Tibial nerve (tissue), 4 donors: ENCODE results near the gene SKAP1. TPM values are rescaled to one million over a fixed set of nuclear protein-coding genes. Genes with fewer than 3 reads are reported as not detected.
"Not testable (repeated sequence)": the region's sequence is repeated elsewhere in the genome, so short reads cannot be mapped to it uniquely, and the experiment has no call there.

Experiments
- DNase-seq, 2 donors: peaks; one replicate each; pipeline ENCODE4 v3.0.0-alpha.2; 2019; ENCODE audit warnings: low spot score in 2 of 2
- H3K27ac ChIP-seq, 4 donors: fragments of 200-600 bp; sonication (generic) in 3 of 4; one replicate each; pipeline ENCODE4 v1.5.1; 2017 to 2019; ENCODE audit warnings: mild to moderate bottlenecking in 1 of 4
- H3K27me3 ChIP-seq, 2 donors: fragments of 200-600 bp; sonication (generic) in 1 of 2; one replicate each; pipeline versions ENCODE4 v1.5.1 to v1.6.0; 2017 to 2019
- H3K36me3 ChIP-seq, 3 donors: fragments of 200-600 bp; sonication (generic); one replicate each; pipeline ENCODE4 v1.5.1; 2018 to 2019
- H3K4me1 ChIP-seq, 4 donors: fragments of 200-600 bp; sonication (generic) in 3 of 4; one replicate each; pipeline ENCODE4 v1.5.1; 2017 to 2019
- H3K4me3 ChIP-seq, 4 donors: fragments of 200-600 bp; sonication (generic) in 3 of 4; one replicate each; pipeline ENCODE4 v1.5.1; 2017 to 2019; ENCODE audit warnings: mild to moderate bottlenecking in 1 of 4, moderate library complexity in 1 of 4
- H3K9me3 ChIP-seq, 4 donors: fragments of 200-600 bp; sonication (generic) in 3 of 4; one replicate each; pipeline ENCODE4 v1.5.1; 2017 to 2019
- CTCF ChIP-seq, 5 experiments: fragments of 200-600 bp in 3 of 5; fragments of 450-650 bp in 2 of 5; sonication (generic) in 3 of 5; IDR thresholded peaks; one replicate each; pipeline ENCODE4 v1.5.1; 2016 to 2019; ENCODE audit warnings: antibody characterized with exemption in 5 of 5, mild to moderate bottlenecking in 3 of 5, moderate library complexity in 2 of 5
- EP300 ChIP-seq, 2 donors: sonication (generic); formaldehyde crosslinking; IDR thresholded peaks; one replicate each; pipeline ENCODE4 v1.6.1; 2017; ENCODE audit warnings: antibody characterized with exemption in 2 of 2, mild to moderate bottlenecking in 1 of 2
- POLR2A ChIP-seq, 2 donors: fragments of 450-650 bp; IDR thresholded peaks; one replicate each; pipeline ENCODE4 v1.6.1; 2017; ENCODE audit warnings: antibody characterized with exemption in 2 of 2, mild to moderate bottlenecking in 2 of 2, moderate library complexity in 2 of 2
- WGBS, 2 donors: methylation state at CpG; one replicate each; pipeline ENCODE4 v1.1.5; 2018; 5-methylcytosine and 5-hydroxymethylcytosine counted together
- total RNA-seq, 4 donors: library from RNA; depleted of rRNA; stranded (reverse); fragments of >200 nt; gene quantifications; one replicate each; pipeline ENCODE4 v1.1.0, GENCODE V29; 2016

SKAP1 gene
- total RNA-seq, 4 donors from 2014 or later: 0.59 to 2.0 (median 1.3) TPM

GRCh38 chr17:48294806-48295361, 135.1 kb downstream of the SKAP1 start:
- DNase-seq: no peak
- TF ChIP-seq CTCF (IDR thresholded peaks at IDR 0.05) (no peak), EP300 (IDR thresholded peaks at IDR 0.05) (no peak), POLR2A (IDR thresholded peaks at IDR 0.05) (no peak)
- peaks cover 0 to 34% of the 10 kb centered on the region in 2 donors for H3K27me3 ChIP-seq
- H3K4me3 ChIP-seq: peak overlapping the region in 1 of 4 donors; percentile 12
- H3K36me3 ChIP-seq: no peaks in the 10 kb centered on the region
- H3K4me1 ChIP-seq: peaks cover 0 to 13% (median 0%) of the 10 kb centered on the region in 4 donors
- 33% methylated on average over 3 of the region's 3 CpGs for WGBS, 2 donors
- H3K27ac ChIP-seq: no peak overlapping the region
- H3K9me3 ChIP-seq: no peaks in the 10 kb centered on the region

GRCh38 chr17:48294020-48294805, 135.8 kb downstream of the SKAP1 start:
- Histone ChIP-seq H3K4me3 (no peak overlapping the region), H3K9me3 (no peaks in the 10 kb centered on the region), H3K27me3 (peaks cover 0 to 35% of the 10 kb centered on the region in 2 donors), H3K27ac (no peak overlapping the region), H3K4me1 (peaks cover 0 to 13% (median 0%) of the 10 kb centered on the region in 4 donors), H3K36me3 (no peaks in the 10 kb centered on the region)
- DNase-seq: no peak
- 65 to 70% methylated on average over 12 of the region's 12 CpGs for WGBS, 2 donors
- TF ChIP-seq POLR2A (IDR thresholded peaks at IDR 0.05): no peak
- no peak for TF ChIP-seq EP300 (IDR thresholded peaks at IDR 0.05)
- no peak for TF ChIP-seq CTCF (IDR thresholded peaks at IDR 0.05)

DNA sequence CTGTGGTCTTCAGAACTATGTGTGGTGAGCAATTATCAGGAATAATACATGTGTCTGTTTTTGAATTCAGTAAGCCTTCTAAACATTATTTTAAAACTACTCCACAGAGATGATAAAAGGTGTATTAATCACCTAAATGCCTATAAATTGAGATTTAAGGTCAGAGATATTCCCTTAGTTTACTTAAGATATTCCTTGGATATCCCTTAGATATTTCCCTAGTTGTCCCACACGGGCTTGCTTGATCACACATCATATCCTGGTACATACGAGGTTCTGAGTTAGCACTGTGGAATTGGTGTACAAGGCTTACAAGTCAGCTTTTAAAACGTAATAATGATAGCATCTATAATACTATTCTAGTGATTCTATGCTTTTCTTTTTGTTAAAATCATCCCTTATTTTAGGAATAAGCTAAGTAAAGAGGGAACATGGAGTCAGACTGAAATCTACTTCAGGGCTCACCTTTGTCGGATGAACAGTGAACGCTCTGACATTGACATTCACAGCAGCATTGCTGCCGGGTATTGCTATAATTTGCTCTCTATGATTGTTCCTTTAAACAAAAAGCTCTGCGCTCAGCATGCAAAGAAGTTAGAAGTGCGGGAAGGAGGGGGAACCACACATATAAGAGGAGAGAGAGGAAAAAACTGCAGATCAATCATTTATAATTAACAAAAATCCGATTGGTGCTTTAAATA, 136.5 kb downstream of the SKAP1 start:
- H3K4me1 ChIP-seq: peaks cover 0 to 13% (median 0%) of the 10 kb centered on the region in 4 donors
- 62 to 64% methylated on average over 9 of the region's 9 CpGs for WGBS, 2 donors
- no peaks in the 10 kb centered on the region for H3K9me3 ChIP-seq
- H3K27me3 ChIP-seq: peaks cover 0 to 43% of the 10 kb centered on the region in 2 donors
- H3K27ac ChIP-seq: no peak overlapping the region
- TF ChIP-seq CTCF (IDR thresholded peaks at IDR 0.05) (no peak), POLR2A (IDR thresholded peaks at IDR 0.05) (no peak), EP300 (IDR thresholded peaks at IDR 0.05) (no peak)
- no peak for DNase-seq
- H3K4me3 ChIP-seq: no peak overlapping the region
- no peaks in the 10 kb centered on the region for H3K36me3 ChIP-seq

GRCh38 chr17:48290378-48290777, 139.6 kb downstream of the SKAP1 start:
- H3K27ac ChIP-seq: no peak overlapping the region
- no peaks in the 10 kb centered on the region for H3K9me3 ChIP-seq
- H3K4me1 ChIP-seq: no peaks in the 10 kb centered on the region
- no peak for DNase-seq
- peaks cover 0 to 55% of the 10 kb centered on the region in 2 donors for H3K27me3 ChIP-seq
- WGBS, 2 donors: 64 to 66% methylated on average over 2 of the region's 2 CpGs
- no peaks in the 10 kb centered on the region for H3K36me3 ChIP-seq
- H3K4me3 ChIP-seq: no peak overlapping the region
- TF ChIP-seq EP300 (IDR thresholded peaks at IDR 0.05): no peak
- no peak for TF ChIP-seq CTCF (IDR thresholded peaks at IDR 0.05)
- TF ChIP-seq POLR2A (IDR thresholded peaks at IDR 0.05): no peak

GRCh38 chr17:48286917-48287316, 143.1 kb downstream of the SKAP1 start:
- H3K27me3 ChIP-seq: peaks cover 0 to 41% of the 10 kb centered on the region in 2 donors
- 93 to 94% methylated on average over 9 of the region's 9 CpGs for WGBS, 2 donors

More at GRCh38 chr17:48286917-48287316, 143.1 kb downstream of the SKAP1 start:
- H3K4me3 ChIP-seq, DNase-seq, H3K4me1 ChIP-seq, H3K36me3 ChIP-seq, H3K9me3 ChIP-seq, H3K27ac ChIP-seq: not testable (repeated sequence)
